Placental epithelial cell (primary cell): ENCODE data around the gene ISLR2. TPM values are rescaled to one million over a fixed set of nuclear protein-coding genes. Genes with fewer than 3 reads are reported as not detected.

Experiments used
- small RNA-seq: library from RNA; depleted of rRNA; stranded (forward); fragments of <200 nt; gene quantifications from one replicate; pipeline ENCODE3, GENCODE V24; 2012
- total RNA-seq: library from RNA; depleted of rRNA; stranded (reverse); fragments of >200 nt; gene quantifications from 2 replicates; pipeline ENCODE4 v1.2.3, GENCODE V29; 2012

ISLR2 gene
- total RNA-seq = not detected in 2 replicates

GRCh38 chr15:74130155-74130848, at the start of gene ISLR2:
TSS of gene ISLR2 (plus strand) at chr15:74130586. CDS start at chr15:74132755, 2,169 bp downstream.

GRCh38 chr15:74082450-74082849, 47.9 kb upstream of the ISLR2 start, which contains the start of gene GOLGA6A:
TSS of gene GOLGA6A (minus strand) at chr15:74082550. CDS start at chr15:74082509, 41 bp downstream.

GRCh38 chr15:74173380-74174218, 43.2 kb downstream of the ISLR2 start, which contains the start of gene ISLR:
TSS of gene ISLR (plus strand) at chr15:74173710. CDS start at chr15:74174859, 1,149 bp downstream.

Small RNA genes within 50 kb of the gene (small RNA-seq; reads per million reads assigned to genes)
- not detected for gene RF00017

Other genes starting within 250 kb of the ISLR2 start
- gene LOXL1, start 204.1 kb upstream of the ISLR2 start, total RNA-seq = 11.4 and 68.8 TPM in 2 replicates
- gene STOML1, start 138.3 kb upstream of the ISLR2 start, total RNA-seq = 8.6 and 12.0 TPM in 2 replicates
- gene PML, start 135.9 kb upstream of the ISLR2 start, total RNA-seq = 17.7 and 23.9 TPM in 2 replicates
- 0.39 and 0.54 TPM in 2 replicates for gene GOLGA6A, start 48.0 kb upstream of the ISLR2 start, total RNA-seq
- 0.39 TPM in 1 of 2 replicates, not detected in the other for gene ISLR, start 43.1 kb downstream of the ISLR2 start, total RNA-seq
- gene STRA6, start 72.2 kb downstream of the ISLR2 start, total RNA-seq = 15.7 and 85.2 TPM in 2 replicates
- 0.54 and 1.6 TPM in 2 replicates for gene CCDC33, start 105.7 kb downstream of the ISLR2 start, total RNA-seq
- 0.33 and 1.6 TPM in 2 replicates for gene CYP11A1, start 237.1 kb downstream of the ISLR2 start, total RNA-seq